ENCODE results near the gene COQ6. TPM values are rescaled to one million over a fixed set of nuclear protein-coding genes. Genes with fewer than 3 reads are reported as not detected.
"Not testable (repeated sequence)": the region's sequence is repeated elsewhere in the genome, so short reads cannot be mapped to it uniquely, and the experiment has no call there.

The COQ6 gene
- total RNA-seq, 1 experiment from 2014 or later, result 40.3 TPM

DNA sequence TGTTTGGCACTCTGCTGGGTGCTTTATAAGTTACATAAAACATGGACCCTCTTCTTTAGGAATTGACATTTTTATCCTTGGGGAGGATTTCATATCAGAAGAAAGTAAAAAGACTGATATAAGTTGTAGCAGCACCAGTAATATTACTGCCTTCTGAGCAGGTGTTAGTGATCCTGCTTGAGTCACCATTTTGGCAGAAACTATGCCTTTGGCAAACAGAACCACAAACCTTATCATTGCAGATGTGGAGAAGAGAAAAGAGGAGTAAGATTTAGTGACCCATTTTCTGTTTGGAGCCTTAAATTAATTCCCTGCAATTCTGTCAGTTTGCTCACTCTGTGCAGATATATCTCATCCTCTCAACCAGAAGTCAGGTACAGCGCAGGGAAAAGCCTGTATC lies 40.4 kb upstream of the COQ6 start:
- H3K36me3 ChIP-seq (ENCODE audit: low read depth, low read length), result peaks cover 72% of the 10 kb centered on the region
- H3K9me3 ChIP-seq (ENCODE audit: low read length), result no peaks in the 10 kb centered on the region
- POLR2A ChIA-PET (ENCODE audit: unreplicated experiment), result no interaction called here
- ATAC-seq, result no peak
- H2AFZ ChIP-seq (ENCODE audit: low read length), result no peak overlapping the region
- intact Hi-C loops (cut with micrococcal nuclease), result no loop called here
- no peak overlapping the region for H3K27ac ChIP-seq (ENCODE audit: low read length)
- H3F3A ChIP-seq (ENCODE audit: low read length, unreplicated experiment), result no peaks in the 10 kb centered on the region
- no peak overlapping the region for H3K4me3 ChIP-seq (ENCODE audit: low read length)
- no peak overlapping the region for H3K9ac ChIP-seq (ENCODE audit: low read length)
- CTCF ChIA-PET, result no interaction called here
- H3K4me2 ChIP-seq (ENCODE audit: low read length), result no peak overlapping the region
- no peaks in the 10 kb centered on the region for H3K4me1 ChIP-seq (ENCODE audit: insufficient read depth, low read length)
- 0 out of 2 replicates have a peak, but pooled peaks cover 6% of the 10 kb centered on the region for H3K79me2 ChIP-seq (ENCODE audit: low read length)
- TF ChIP-seq, protein P1, sequence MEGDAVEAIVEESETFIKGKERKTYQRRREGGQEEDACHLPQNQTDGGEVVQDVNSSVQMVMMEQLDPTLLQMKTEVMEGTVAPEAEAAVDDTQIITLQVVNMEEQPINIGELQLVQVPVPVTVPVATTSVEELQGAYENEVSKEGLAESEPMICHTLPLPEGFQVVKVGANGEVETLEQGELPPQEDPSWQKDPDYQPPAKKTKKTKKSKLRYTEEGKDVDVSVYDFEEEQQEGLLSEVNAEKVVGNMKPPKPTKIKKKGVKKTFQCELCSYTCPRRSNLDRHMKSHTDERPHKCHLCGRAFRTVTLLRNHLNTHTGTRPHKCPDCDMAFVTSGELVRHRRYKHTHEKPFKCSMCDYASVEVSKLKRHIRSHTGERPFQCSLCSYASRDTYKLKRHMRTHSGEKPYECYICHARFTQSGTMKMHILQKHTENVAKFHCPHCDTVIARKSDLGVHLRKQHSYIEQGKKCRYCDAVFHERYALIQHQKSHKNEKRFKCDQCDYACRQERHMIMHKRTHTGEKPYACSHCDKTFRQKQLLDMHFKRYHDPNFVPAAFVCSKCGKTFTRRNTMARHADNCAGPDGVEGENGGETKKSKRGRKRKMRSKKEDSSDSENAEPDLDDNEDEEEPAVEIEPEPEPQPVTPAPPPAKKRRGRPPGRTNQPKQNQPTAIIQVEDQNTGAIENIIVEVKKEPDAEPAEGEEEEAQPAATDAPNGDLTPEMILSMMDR (conservative IDR thresholded peaks at IDR 0.05; ENCODE audit: low read depth, low read length), result no peak
- TF ChIP-seq EZH2 (IDR thresholded peaks at IDR 0.05; ENCODE audit: low read length, unreplicated experiment) (no peak), EZH2phosphoT487 (IDR thresholded peaks at IDR 0.05; ENCODE audit: borderline replicate concordance, low read length) (no peak)
- no peaks in the 10 kb centered on the region for H3K27me3 ChIP-seq (ENCODE audit: low read length)
- no peaks in the 10 kb centered on the region for H3K9me2 ChIP-seq (replicated peaks; ENCODE audit: low read length)
- no peak for DNase-seq
- H4K20me1 ChIP-seq (ENCODE audit: low read length), result no peaks in the 10 kb centered on the region
- BruUV-seq (replicated peaks), result TSS peak; percentile 9

DNA sequence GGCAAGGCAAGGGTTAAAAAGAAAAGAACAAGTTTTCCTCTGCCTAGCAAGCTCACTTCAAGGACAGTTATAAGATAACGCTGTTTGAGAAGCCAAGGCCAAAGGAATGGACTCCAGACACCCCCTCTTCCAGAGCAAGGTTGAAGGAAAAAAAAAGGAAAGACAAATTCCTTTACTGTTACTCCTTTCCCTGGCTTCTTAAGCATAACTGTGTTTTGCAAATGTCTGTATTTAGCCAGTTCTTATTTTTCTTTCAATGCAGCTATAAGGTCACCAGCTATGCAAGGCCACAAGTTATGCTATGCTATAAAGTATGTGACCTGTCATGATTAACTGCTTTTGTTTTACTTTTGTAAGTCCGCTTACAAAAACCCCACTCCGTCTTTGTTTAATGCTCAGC lies 36.8 kb upstream of the COQ6 start:
- no peak for TF ChIP-seq EZH2phosphoT487 (IDR thresholded peaks at IDR 0.05; ENCODE audit: borderline replicate concordance, low read length)
- no peak for TF ChIP-seq EZH2 (IDR thresholded peaks at IDR 0.05; ENCODE audit: low read length, unreplicated experiment)
- TF ChIP-seq, protein P1 (conservative IDR thresholded peaks at IDR 0.05; ENCODE audit: low read depth, low read length), result no peak
- DNase-seq (no peak), ATAC-seq (no peak)
- H3K4me1 ChIP-seq (ENCODE audit: insufficient read depth, low read length), result peaks cover 6% of the 10 kb centered on the region
- no peaks in the 10 kb centered on the region for H3K27me3 ChIP-seq (ENCODE audit: low read length)
- H3K4me3 ChIP-seq (ENCODE audit: low read length), result no peak overlapping the region
- H3K9me2 ChIP-seq (replicated peaks; ENCODE audit: low read length), result no peaks in the 10 kb centered on the region
- no peaks in the 10 kb centered on the region for H3K9me3 ChIP-seq (ENCODE audit: low read length)
- H4K20me1 ChIP-seq (ENCODE audit: low read length), result no peaks in the 10 kb centered on the region
- no peaks in the 10 kb centered on the region for H3F3A ChIP-seq (ENCODE audit: low read length, unreplicated experiment)
- intact Hi-C loops (cut with micrococcal nuclease), result no loop called here
- no peak overlapping the region for H3K9ac ChIP-seq (ENCODE audit: low read length)
- no peak overlapping the region for H3K4me2 ChIP-seq (ENCODE audit: low read length)
- CTCF ChIA-PET, result no interaction called here
- H3K36me3 ChIP-seq (ENCODE audit: low read depth, low read length), result peaks cover 58% of the 10 kb centered on the region
- POLR2A ChIA-PET (ENCODE audit: unreplicated experiment), result no interaction called here
- no TSS peak for BruUV-seq (replicated peaks)
- no peak overlapping the region for H2AFZ ChIP-seq (ENCODE audit: low read length)
- no peak overlapping the region for H3K27ac ChIP-seq (ENCODE audit: low read length)
- 0 out of 2 replicates have a peak, but pooled peaks cover 10% of the 10 kb centered on the region for H3K79me2 ChIP-seq (ENCODE audit: low read length)

DNA sequence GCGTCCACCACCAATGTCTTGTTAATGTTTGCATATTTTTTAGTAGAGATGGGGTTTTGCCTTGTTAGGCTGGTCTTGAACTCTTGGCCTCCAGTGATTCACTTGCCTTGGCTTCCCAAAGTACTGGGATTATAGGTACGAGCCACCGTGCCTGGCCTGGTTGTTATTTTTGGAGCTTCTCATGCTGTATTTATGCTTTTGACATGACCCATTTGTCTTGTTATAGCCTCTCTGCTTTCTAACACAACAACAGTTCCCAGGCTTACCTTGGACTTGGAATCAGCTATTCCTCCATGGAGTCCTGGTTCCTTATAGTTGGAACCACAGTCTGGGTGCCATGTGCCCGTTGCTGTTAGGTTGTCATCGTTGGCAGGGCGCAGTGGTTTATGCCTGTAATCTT lies 33.8 kb upstream of the COQ6 start:
- Histone ChIP-seq H2AFZ (ENCODE audit: low read length) (no peak overlapping the region), H3K4me3 (ENCODE audit: low read length) (no peak overlapping the region), H3K27ac (ENCODE audit: low read length) (no peak overlapping the region), H3K9me3 (ENCODE audit: low read length) (no peaks in the 10 kb centered on the region), H3K4me1 (ENCODE audit: insufficient read depth, low read length) (peaks cover 6% of the 10 kb centered on the region), H3K9me2 (replicated peaks; ENCODE audit: low read length) (no peaks in the 10 kb centered on the region), H3K27me3 (ENCODE audit: low read length) (no peaks in the 10 kb centered on the region), H3K36me3 (ENCODE audit: low read depth, low read length) (peaks cover 42% of the 10 kb centered on the region), H3K9ac (ENCODE audit: low read length) (no peak overlapping the region), H3K79me2 (ENCODE audit: low read length) (0 out of 2 replicates have a peak, but pooled peaks cover 10% of the 10 kb centered on the region), H3F3A (ENCODE audit: low read length, unreplicated experiment) (no peaks in the 10 kb centered on the region), H4K20me1 (ENCODE audit: low read length) (no peaks in the 10 kb centered on the region), H3K4me2 (ENCODE audit: low read length) (no peak overlapping the region)
- ATAC-seq (no peak), DNase-seq (no peak)
- ChIA-PET CTCF (interaction anchor here (0.6 kb wide), 1 partner anchor 205 kb away, joined by 3 read pairs; no protein-coding TSS in a partner anchor), POLR2A (ENCODE audit: unreplicated experiment) (no interaction called here)
- no TSS peak for BruUV-seq (replicated peaks)
- TF ChIP-seq EZH2phosphoT487 (IDR thresholded peaks at IDR 0.05; ENCODE audit: borderline replicate concordance, low read length) (no peak), EZH2 (IDR thresholded peaks at IDR 0.05; ENCODE audit: low read length, unreplicated experiment) (no peak)
- TF ChIP-seq, protein P1 (conservative IDR thresholded peaks at IDR 0.05; ENCODE audit: low read depth, low read length), result no peak
- intact Hi-C loops (cut with micrococcal nuclease), result no loop called here

DNA sequence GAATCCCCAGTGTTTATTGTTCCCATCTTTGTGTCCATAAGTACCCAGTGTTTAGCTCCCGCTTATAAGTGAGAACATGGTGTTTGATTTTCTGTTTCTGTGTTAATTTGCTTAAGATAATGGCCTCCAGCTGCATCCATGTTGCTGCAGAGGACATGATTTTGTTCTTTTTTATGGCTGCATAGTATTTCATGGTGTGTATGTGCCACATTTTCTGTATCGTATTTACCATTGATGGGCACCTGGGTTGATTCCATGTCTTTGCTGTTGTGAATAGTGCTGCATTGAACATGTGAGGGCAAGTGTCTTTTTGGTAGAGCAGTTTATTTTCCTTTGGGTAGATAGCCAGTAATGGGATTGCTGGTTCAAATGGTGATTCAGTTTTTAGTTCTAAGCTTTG lies 30.6 kb upstream of the COQ6 start:
- H3K79me2 ChIP-seq (ENCODE audit: low read length), result not testable (repeated sequence)
- POLR2A ChIA-PET (ENCODE audit: unreplicated experiment), result interaction anchor here (0.6 kb wide), 1 partner anchor 30 kb away, joined by 13 read pairs; the partner anchor contains the start of gene FAM161B

More for the DNA sequence above, 30.6 kb upstream of the COQ6 start:
- H4K20me1 ChIP-seq (ENCODE audit: low read length); H3K4me2 ChIP-seq (ENCODE audit: low read length); H3K4me1 ChIP-seq (ENCODE audit: insufficient read depth, low read length); H3K9me3 ChIP-seq (ENCODE audit: low read length); CTCF ChIA-PET; BruUV-seq (replicated peaks); H3F3A ChIP-seq (ENCODE audit: low read length, unreplicated experiment); H2AFZ ChIP-seq (ENCODE audit: low read length); H3K27ac ChIP-seq (ENCODE audit: low read length); H3K9me2 ChIP-seq (replicated peaks; ENCODE audit: low read length); H3K9ac ChIP-seq (ENCODE audit: low read length); intact Hi-C loops (cut with micrococcal nuclease); H3K4me3 ChIP-seq (ENCODE audit: low read length); ATAC-seq; DNase-seq; H3K27me3 ChIP-seq (ENCODE audit: low read length): not testable (repeated sequence)
- peaks cover 44% of the 10 kb centered on the region for H3K36me3 ChIP-seq (ENCODE audit: low read depth, low read length)
